ENCODE measurements around the gene MOGAT3.

Gene MOGAT3

DNA sequence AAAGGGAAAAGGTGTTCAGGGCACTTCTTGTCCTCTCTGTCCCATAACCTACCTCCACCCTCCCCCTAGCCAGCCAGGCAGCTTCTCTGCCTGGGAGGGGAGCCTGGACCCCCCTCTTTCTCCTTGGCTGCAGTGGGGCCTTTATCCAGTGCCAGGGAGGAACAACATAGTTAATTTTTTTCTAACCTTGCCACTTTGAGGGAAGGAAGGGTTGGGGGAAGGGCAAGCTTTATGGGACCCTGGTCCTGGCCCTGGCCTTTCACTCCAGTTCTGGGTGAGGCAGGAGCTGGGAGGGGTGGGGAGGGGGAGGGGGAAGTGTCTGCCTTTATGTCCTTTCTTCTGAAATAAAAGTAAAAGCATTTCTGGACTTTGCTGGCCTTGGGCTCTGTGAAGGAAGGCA is 39.9 kb downstream of the MOGAT3 start:
- DNase-seq (ENCODE audit: low spot score), result no peak

DNA sequence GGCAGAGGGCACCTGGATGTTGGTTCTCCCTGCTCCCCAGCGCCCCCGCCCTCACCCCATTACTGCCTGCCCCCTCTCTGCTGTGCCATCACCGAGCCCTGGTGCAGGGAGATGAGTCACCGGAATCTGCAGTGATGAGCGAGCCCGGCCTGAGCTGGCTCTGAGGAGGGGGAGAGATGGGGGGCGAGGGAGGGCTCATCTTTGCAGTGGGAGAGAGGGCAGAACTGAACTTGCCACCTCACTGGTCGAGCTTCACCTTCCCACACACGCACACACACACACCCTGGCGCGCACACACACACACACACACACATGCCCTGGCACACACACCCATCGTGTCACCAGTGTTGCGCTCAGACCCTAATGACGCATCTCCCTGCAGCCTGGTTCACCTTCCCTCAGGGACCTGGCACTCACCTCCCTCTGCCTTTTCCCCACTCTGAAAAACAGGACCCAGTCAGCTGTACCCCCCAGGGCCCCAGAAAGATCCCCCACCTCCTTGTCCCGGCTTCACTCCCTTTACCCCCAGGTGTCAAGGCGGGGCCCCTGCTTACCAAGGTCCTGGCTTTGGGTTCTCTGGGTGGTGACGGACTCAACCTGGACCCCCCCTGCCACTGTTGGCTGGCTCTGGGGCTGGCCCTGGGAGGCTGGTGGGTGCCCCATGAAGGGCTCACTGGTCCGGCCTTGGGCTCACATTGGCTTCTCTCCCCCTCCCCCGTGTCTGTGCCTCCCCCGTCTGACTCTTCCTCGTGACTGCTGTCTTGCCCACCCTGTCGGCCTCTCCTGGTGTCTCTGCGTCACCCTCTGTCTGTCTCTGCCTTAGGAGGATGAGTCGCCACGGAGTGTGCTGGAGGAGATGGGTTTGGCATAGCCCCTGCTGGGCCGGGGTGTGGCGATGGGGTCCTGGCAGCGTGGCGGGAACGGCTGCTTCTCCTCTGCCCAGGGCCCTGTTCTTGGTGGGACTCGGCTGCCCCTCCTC is 40.9 kb downstream of the MOGAT3 start:
- peak; percentile 83 for DNase-seq (ENCODE audit: low spot score)

DNA sequence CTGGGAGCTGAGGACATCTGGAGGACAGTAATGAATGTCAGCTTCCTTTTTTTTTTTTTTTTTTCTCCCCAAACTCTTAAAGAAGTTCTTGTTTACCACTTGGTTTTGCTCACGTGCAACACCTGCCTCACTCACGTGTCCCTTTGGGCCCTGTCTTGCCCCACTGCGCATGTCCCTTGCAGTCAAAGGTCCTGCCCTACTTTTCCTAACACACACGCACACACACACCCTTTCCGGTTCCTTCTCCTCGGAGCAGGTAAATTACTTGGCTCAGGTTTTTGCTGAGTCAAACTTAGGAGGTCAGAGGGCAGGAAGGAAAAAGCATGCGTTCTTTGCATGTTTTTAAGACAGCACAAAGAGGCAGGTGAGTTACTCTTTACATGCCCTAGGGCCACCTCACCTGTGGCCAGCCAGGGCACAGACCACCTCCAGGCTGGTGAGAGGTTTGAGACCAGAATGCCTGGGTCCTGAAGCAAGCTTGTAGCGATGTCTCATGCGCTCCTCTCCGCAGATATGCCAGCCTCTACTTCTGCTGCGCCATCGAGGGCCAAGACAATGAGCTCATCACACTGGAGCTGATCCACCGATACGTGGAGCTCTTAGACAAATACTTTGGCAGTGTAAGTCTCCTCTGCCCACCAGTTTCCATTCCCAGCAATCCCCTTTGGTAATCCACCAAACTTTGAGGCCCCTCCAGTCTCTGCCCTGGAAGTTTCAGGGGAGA is 43.8 kb downstream of the MOGAT3 start:
- DNase-seq (ENCODE audit: low spot score), result no peak

DNA sequence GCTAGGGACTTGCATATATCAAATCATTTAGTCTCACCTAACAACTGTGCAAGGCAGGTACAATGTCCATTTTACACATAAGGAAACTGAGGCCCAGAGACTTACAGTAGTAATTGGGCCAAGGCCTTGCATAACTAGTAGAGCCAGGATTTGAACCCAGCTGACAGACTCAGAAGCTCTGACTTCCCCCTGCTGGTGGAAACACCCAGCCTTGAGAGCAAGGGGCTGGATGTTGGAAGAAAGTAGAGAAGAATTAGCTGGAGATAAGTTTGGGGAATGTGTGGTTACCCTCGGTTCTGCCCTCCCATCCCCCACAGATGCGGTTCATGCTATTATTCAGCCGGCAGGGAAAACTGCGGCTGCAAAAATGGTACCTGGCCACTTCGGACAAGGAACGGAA is 44.6 kb downstream of the MOGAT3 start:
- DNase-seq (ENCODE audit: low spot score), result peak; percentile 51

DNA sequence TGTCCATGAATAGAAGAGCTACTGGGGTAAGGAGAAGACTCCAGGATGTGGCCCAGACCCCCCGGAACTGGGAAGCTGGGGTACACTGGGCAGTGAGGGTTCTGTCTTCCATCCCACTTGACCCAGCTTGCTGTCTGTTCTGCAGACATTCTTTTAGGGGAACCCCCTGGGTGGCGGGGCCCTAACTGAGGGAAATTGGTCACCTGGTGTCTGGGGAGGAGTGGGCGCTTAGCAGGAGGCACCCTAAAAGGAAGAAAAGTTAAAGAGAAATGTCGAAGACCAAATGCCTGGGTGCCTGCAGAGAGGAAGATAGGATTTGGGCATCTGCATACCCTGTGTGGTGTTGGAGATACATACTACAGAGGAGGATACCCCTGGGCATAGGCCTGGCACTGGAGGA is 45.5 kb downstream of the MOGAT3 start:
- no peak for DNase-seq (ENCODE audit: low spot score)

DNA sequence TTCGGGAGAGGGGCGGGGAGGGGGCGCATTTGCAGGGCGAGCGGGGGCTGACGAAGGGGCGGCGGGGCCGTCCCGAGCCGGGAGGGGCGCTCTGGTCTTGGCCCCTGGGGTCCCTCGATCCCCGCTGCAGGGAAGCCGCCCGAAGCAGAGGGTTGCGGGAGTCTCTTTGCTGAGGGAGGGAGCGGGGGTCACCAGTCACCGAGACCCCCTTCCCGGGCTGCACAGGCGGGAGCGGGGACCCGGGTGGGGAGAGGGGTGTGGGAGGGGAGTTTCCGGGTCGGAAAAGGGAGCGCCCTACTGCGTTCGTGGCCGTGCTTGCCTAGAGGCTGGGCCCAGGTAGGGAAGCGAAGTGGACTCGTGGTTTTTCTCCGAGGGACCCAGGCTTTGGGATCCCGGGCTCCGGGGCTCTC is 46.1 kb downstream of the MOGAT3 start:
- no peak for DNase-seq (ENCODE audit: low spot score)

DNA sequence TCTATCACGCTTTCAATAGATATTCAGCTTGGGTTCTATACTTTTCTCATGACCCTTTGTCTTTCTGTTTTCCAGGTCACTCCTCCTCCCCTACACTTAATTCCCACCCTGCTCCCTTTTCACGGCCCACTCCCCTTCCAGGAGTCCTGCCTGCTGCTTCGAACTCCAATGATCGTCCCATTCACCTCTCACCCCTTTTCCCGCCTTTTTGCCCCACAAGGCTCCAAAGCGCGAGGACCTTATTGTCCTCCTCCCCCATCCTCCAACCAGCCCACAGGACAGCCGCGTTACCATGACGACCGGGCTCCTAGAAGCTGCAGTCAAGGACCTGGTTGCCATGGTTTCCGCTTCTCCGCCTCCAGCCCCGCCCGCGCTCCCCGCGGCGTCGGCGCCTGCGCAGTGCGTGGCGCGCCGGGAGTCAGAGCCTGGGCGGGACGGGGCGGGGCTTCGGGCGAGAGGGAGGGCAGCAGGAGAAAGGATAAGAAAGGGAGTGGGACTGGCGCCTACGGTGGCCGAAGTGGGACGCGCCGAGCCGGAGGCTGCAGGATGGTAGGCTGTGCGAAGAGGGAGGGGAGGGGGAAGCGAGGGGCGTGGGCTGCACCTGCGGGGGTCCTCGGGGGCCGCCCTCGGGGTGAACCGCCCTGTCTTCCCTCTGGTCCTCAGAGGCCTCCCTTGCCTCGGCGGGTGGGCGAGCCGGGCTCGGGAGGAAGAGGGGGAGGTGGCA is 46.7 kb downstream of the MOGAT3 start, which contains the start of gene AP1S1:
Gene AP1S1 (plus strand): TSS at position 508 of the 724 bp plus-strand sequence. CDS start 39 bp downstream, at position 547.
- peak; percentile 98 for DNase-seq (ENCODE audit: low spot score)

DNA sequence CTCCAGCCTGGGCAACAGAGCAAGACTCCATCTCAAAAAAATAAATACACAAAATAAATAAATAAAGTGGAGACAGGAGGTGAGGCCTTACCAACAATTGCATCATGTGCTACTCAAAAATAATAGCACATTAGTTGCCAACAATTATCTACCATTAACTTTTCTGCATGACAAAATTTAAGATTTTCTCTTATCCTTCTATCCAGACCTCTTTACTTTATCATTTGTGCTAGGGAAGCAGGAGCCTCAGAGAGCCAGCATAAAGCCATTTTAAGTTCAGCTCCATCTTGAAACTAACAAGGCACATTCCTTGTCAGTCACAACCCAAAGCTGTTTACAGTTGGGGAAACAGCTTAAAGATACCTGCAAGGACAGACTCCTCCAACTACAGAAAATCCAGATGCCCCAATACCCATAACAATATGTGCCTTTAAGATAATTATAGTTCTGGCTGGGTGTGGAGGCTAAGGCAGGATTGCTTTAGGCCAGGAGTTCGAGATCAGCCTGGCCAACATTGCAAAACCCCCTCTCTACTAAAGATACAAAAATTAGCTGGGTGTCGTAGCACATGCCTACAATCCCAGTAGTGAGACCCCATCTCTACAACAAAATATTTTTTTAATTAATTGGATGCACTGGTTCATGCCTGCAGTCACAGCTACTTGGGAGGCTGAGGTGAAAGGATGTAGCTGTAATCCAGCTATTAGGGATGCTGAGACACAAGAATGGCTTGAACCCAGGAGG is 48.8 kb downstream of the MOGAT3 start:
- DNase-seq (ENCODE audit: low spot score), result no peak

All from RKO (cell line).